K562 (cell line): Measurements from ENCODE around the gene CABP2. TPM values are rescaled to one million over a fixed set of nuclear protein-coding genes. Genes with fewer than 3 reads are reported as not detected.
A peak's percentile ranks its signal among the peaks of the same experiment; 100 is the strongest.

Source experiments
- CXXC5 ChIP-seq: fragments of 250-450 bp; sonication (Bioruptor Pico); IDR thresholded peaks from 2 replicates; pipeline ENCODE4 v1.8.0; 2022; ENCODE audit warnings: inconsistent platforms, mild to moderate bottlenecking, moderate library complexity
- ELK3 ChIP-seq: fragments of 450-650 bp; formaldehyde crosslinking; IDR thresholded peaks from 2 replicates; pipeline ENCODE4 v1.4.0; 2020; ENCODE audit warnings: mild to moderate bottlenecking
- ETS2 ChIP-seq: IDR thresholded peaks from 2 replicates; pipeline ENCODE4 v1.6.1; 2016; ENCODE audit warnings: borderline replicate concordance, missing genetic modification characterization, mild to moderate bottlenecking, moderate library complexity, missing compliant biosample characterization; ENCODE audit not compliant: poor library complexity, severe bottlenecking
- ETV1 ChIP-seq: fragments of 450-650 bp; conservative IDR thresholded peaks from 2 replicates; pipeline ENCODE4 v1.6.1; 2016; ENCODE audit warnings: missing genetic modification characterization, control low read depth, low read depth, missing compliant biosample characterization
- HBP1 ChIP-seq: fragments of 450-650 bp; formaldehyde crosslinking; IDR thresholded peaks from 2 replicates; pipeline ENCODE4 v1.4.0; 2022; ENCODE audit warnings: missing genetic modification characterization
- HLTF ChIP-seq: fragments of 450-650 bp; IDR thresholded peaks from 2 replicates; pipeline ENCODE4 v1.6.1; 2016
- MBD2 ChIP-seq: sonication (generic); IDR thresholded peaks from 2 replicates; pipeline ENCODE4 v1.6.1; 2016; ENCODE audit warnings: low read depth, borderline replicate concordance
- MXD1 ChIP-seq: fragments of 250-450 bp; sonication (Bioruptor Pico); IDR thresholded peaks from 2 replicates; pipeline ENCODE4 v1.8.0; 2021; ENCODE audit warnings: borderline replicate concordance, mild to moderate bottlenecking, moderate library complexity; ENCODE audit not compliant: poor library complexity, severe bottlenecking
- MYC ChIP-seq, 2 experiments: fragments of 250-450 bp in 1 of 2; sonication (Bioruptor Pico) in 1 of 2; IDR thresholded peaks; 2 replicates each; pipeline versions ENCODE4 v1.5.1 to v1.6.1; 2012 to 2021; ENCODE audit warnings: low read depth in 2 of 2, borderline replicate concordance in 1 of 2, improper control_type of control experiment in 1 of 2, low read length in 1 of 2, mild to moderate bottlenecking in 1 of 2, moderate library complexity in 1 of 2
- NR2C1 ChIP-seq, 2 experiments: fragments of 450-650 bp; IDR thresholded peaks; 2 replicates each; pipeline ENCODE4 v1.6.1; 2017; ENCODE audit warnings: mild to moderate bottlenecking in 2 of 2, antibody characterized with exemption in 1 of 2, inconsistent platforms in 1 of 2, missing compliant biosample characterization in 1 of 2, missing genetic modification characterization in 1 of 2
- NRF1 ChIP-seq, 2 experiments: fragments of 450-650 bp; IDR thresholded peaks in 1 of 2; conservative IDR thresholded peaks in 1 of 2; 2 replicates each; pipeline ENCODE4 v1.6.1; 2014; ENCODE audit warnings: mild to moderate bottlenecking in 2 of 2
- SIRT6 ChIP-seq: IDR thresholded peaks from one replicate; pipeline ENCODE4 v1.6.1; 2012; ENCODE audit warnings: low read depth, mild to moderate bottlenecking, control low read depth, inconsistent platforms, low read length, moderate library complexity
- SMAD3 ChIP-seq: fragments of 450-650 bp; formaldehyde crosslinking; conservative IDR thresholded peaks from 2 replicates; pipeline ENCODE4 v1.4.0; 2020; ENCODE audit warnings: mild to moderate bottlenecking
- SMARCB1 ChIP-seq: IDR thresholded peaks from 2 replicates; pipeline ENCODE4 v1.6.1; 2011; ENCODE audit warnings: improper control_type of control experiment, low read depth; ENCODE audit not compliant: insufficient read length
- UBTF ChIP-seq, 2 experiments: IDR thresholded peaks; 2 replicates each; pipeline ENCODE4 v1.6.1; 2012; ENCODE audit warnings: improper control_type of control experiment in 2 of 2, low read depth in 2 of 2, low read length in 2 of 2, borderline replicate concordance in 1 of 2
- VEZF1 ChIP-seq: fragments of 200-800 bp; sonication (Bioruptor generic); IDR thresholded peaks from 2 replicates; pipeline ENCODE4 v1.6.1; 2017; ENCODE audit warnings: missing genetic modification characterization, missing compliant biosample characterization
- ZNF76 ChIP-seq: fragments of 250-450 bp; sonication (Bioruptor Pico); IDR thresholded peaks from 2 replicates; pipeline ENCODE4 v1.4.0; 2020; ENCODE audit warnings: mild to moderate bottlenecking, moderate library complexity, borderline replicate concordance
- polyA plus RNA-seq, 8 experiments: library from polyadenylated mRNA; depleted of rRNA in 4 of 8; stranded (reverse) in 5 of 8; unstranded in 3 of 8; fragments of >200 nt; fragmentation: Nextera tagmentation in 2 of 8; fragmentation: Illumina TruSeq in 1 of 8; extraction: Ambion mirVana in 2 of 8; extraction: Trizol in 1 of 8; gene quantifications; 2 replicates each; pipeline versions ENCODE4 v1.2.1 to v1.2.3, GENCODE V29; 2011 to 2014; ENCODE audit warnings: inconsistent platforms in 1 of 8, missing spikeins in 1 of 8
- total RNA-seq, 7 experiments: library from RNA; depleted of rRNA in 6 of 7; stranded (reverse); fragments of >200 nt in 6 of 7; fragmentation: Illumina TruSeq in 2 of 7; extraction: Trizol in 2 of 7; gene quantifications; 2 replicates each; pipeline versions ENCODE4 v1.2.1 to v1.2.3, GENCODE V29; 2011 to 2021; ENCODE audit warnings: low replicate concordance in 1 of 7

CABP2 gene
- total and polyA plus RNA-seq, 9 of the 15 experiments (the other 6 are each of a cell fraction or from before 2014, with no cell fraction given): not detected

- TF ChIP-seq ELK3 (CRISPR knock-in tag) (no peak), SMAD3 (CRISPR knock-in tag) (no peak), UBTF (IDR thresholded peaks at IDR 0.05; ENCODE audit: borderline replicate concordance in 1 of 2, low read depth in 2 of 2, low read length in 2 of 2) (no peak), MXD1 (CRISPR knock-in tag) (peak; percentile 9), ETV1 (tag) (no peak), HLTF (no peak), CXXC5 (CRISPR knock-in tag) (peak; percentile 80), MBD2 (no peak), NR2C1 (IDR thresholded peaks at IDR 0.05) (no peak), NR2C1 (tag; IDR thresholded peaks at IDR 0.05) (peak; percentile 63), MYC (IDR thresholded peaks at IDR 0.05; ENCODE audit: low read depth, low read length) (peak; percentile 68), MYC (CRISPR knock-in tag; IDR thresholded peaks at IDR 0.05; ENCODE audit: borderline replicate concordance, low read depth) (no peak), HBP1 (no peak), SMARCB1 (no peak), SIRT6 (no peak), NRF1 (conservative IDR thresholded peaks at IDR 0.05 in 1 of 2, IDR thresholded peaks at IDR 0.05 in 1 of 2) (peak; percentile 98), VEZF1 (CRISPR knock-in tag) (peak; percentile 96), ZNF76 (no peak), ETS2 (tag) (no peak)
Measured at GRCh38 chr11:67508486-67509121, 14.6 kb downstream of the CABP2 start (continued).
